ENCODE results near the gene TXNDC17. TPM values are rescaled to one million over a fixed set of nuclear protein-coding genes. Genes with fewer than 3 reads are reported as not detected.

Gene TXNDC17
- total RNA-seq, 1 experiment from 2014 or later: 151 TPM

GRCh38 chr17:6637458-6637840, 3.4 kb upstream of the TXNDC17 start:
- Mint-ChIP-seq H3K4me3 (no peak overlapping the region), H3K27ac (no peak overlapping the region), H3K36me3 (peaks cover 26% of the 10 kb centered on the region), H3K27me3 (ENCODE audit: low read depth) (no peaks in the 10 kb centered on the region), H3K9me3 (no peaks in the 10 kb centered on the region; the same call in 1 of the 2 replicates), H3K4me1 (peaks cover 20% of the 10 kb centered on the region)
- no peak for ATAC-seq
- DNase-seq (ENCODE audit: low spot score): no peak
- ChIA-PET CTCF (interaction anchor here (1.4 kb wide), 1 partner anchor 257 kb away, joined by 3 read pairs; no protein-coding TSS in a partner anchor), POLR2A (no interaction called here)
- no peak for TF ChIP-seq HMGA2 (CRISPR knock-in tag; IDR thresholded peaks at IDR 0.05)
- TF ChIP-seq ARID4B (CRISPR knock-in tag; IDR thresholded peaks at IDR 0.05; ENCODE audit: borderline replicate concordance): no peak
- TF ChIP-seq ZNF232 (CRISPR knock-in tag; IDR thresholded peaks at IDR 0.05): no peak
- TF ChIP-seq ATF3 (CRISPR knock-in tag; conservative IDR thresholded peaks at IDR 0.05): no peak
- no peak for TF ChIP-seq FOXJ3 (CRISPR knock-in tag; IDR thresholded peaks at IDR 0.05; ENCODE audit: borderline replicate concordance)
- TF ChIP-seq ZNF425 (CRISPR knock-in tag; conservative IDR thresholded peaks at IDR 0.05): no peak
- no peak for TF ChIP-seq ZBTB21 (CRISPR knock-in tag; IDR thresholded peaks at IDR 0.05; ENCODE audit: borderline replicate concordance)
- no peak for TF ChIP-seq JAZF1 (CRISPR knock-in tag; IDR thresholded peaks at IDR 0.05)
- TF ChIP-seq NFYB (CRISPR knock-in tag; conservative IDR thresholded peaks at IDR 0.05; ENCODE audit: low read depth): no peak
- TF ChIP-seq ZBTB43 (CRISPR knock-in tag; IDR thresholded peaks at IDR 0.05): no peak
- TF ChIP-seq TEAD4 (CRISPR knock-in tag; IDR thresholded peaks at IDR 0.05): no peak

GRCh38 chr17:6638046-6638908, 2.6 kb upstream of the TXNDC17 start:
- Mint-ChIP-seq H3K36me3 (peaks cover 26% of the 10 kb centered on the region), H3K27me3 (ENCODE audit: low read depth) (no peaks in the 10 kb centered on the region), H3K27ac (no peak overlapping the region; the same call in 1 of the 2 replicates), H3K4me1 (peaks cover 23% of the 10 kb centered on the region), H3K4me3 (peak overlapping the region; percentile 37; the same call in 1 of the 2 replicates), H3K9me3 (no peaks in the 10 kb centered on the region; the same call in 1 of the 2 replicates)
- ChIA-PET CTCF (interaction anchor here (0.5 to 2.4 kb wide), 3 partner anchors 10 to 1132 kb away, joined by 3 to 5 read pairs (median 4); no protein-coding TSS in a partner anchor), POLR2A (no interaction called here)
- DNase-seq (ENCODE audit: low spot score) (no peak), ATAC-seq (no peak)
- TF ChIP-seq GRHL2 (CRISPR knock-in tag; IDR thresholded peaks at IDR 0.05; ENCODE audit: insufficient replicate concordance, severe bottlenecking): no peak
